Suppressor macrophage treated with lipopolysaccharide for 4 hours (primary cell): Measurements from ENCODE around the gene CHD1L.
"Not testable (repeated sequence)": the region's sequence is repeated elsewhere in the genome, so short reads cannot be mapped to it uniquely, and the experiment has no call there.

Source experiments
- DNase-seq: peaks from one replicate; pipeline ENCODE4 v3.0.0-alpha.2; 2020

CHD1L gene

DNA sequence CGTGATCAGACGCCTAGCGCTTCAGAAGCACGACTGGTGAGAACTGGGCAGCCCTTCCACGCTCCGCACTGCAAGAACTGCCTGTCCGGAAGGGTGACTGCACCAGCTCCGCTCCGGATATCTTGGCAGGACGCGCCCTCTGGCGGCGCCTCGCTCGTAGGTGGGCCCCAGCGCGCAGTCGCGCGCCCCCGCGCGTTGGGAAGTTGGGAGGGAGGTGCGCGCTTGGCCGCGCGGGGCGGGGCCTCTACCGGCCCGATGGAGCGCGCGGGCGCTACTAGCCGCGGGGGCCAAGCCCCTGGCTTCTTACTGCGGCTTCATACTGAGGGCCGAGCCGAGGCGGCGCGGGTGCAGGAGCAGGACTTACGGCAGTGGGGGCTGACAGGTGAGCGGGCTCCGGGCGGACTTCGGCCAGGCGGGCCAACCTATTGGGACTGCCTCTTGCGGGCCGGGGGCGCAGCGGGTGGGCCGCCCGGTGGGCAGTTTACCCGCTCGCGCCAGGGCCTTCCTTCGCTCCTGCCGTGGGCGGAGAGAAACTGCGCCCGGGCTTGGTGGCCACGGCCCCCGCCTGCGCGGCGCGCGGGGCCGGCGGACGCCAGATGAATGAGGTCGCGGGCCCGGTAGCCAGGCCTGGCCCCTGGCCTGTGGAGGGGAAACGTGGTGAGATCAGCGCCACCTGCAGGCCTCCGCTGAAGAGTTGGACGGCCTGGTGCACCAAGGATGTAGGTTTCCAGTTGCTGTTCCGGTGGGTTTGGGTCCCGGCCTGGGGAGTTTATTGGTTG is at the start of gene CHD1L:
Gene CHD1L, plus strand, starts transcription at position 236 of the 779 bp plus-strand sequence. Its CDS starts 20 bp downstream, at position 256.
- peak; percentile 99 for DNase-seq

DNA sequence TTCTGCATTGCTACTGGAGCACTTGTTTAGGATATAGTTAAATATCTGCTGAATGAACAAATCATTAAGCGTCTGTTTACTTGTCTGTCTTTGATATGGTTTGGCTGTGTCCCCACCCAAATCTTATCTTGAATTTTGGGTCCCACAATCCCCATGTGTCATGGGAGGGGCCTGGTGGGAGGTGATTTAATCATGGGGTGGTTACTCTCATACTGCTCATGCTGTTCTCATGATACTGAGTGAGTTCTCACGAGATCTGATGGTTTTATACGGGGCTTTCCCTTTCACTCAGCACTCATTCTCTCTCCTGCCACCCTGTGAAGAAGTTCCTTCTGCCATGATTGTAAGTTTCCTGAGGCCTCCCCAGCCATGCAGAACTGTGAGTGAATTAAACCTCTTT is 45.2 kb upstream of the CHD1L start:
- not testable (repeated sequence) for DNase-seq

DNA sequence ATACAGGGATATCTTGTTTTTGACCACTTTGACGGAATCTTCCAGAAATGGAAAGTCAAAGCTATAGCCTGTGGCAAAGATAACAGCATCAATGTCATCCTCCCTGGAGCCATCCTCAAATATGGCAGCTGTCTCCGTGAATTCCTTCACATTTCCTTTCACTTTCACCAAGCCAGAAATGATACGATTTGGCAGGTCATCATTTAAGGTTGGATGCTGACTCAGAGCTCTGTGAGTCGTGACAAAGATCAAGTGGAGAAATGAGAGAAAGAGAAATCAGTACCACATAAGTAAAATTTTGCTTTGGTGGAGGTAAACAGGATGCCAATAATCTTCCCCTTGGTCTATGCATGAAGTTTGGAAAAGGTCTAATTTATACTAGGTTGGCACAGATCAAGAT is 41.2 kb upstream of the CHD1L start:
- peak; percentile 16 for DNase-seq

DNA sequence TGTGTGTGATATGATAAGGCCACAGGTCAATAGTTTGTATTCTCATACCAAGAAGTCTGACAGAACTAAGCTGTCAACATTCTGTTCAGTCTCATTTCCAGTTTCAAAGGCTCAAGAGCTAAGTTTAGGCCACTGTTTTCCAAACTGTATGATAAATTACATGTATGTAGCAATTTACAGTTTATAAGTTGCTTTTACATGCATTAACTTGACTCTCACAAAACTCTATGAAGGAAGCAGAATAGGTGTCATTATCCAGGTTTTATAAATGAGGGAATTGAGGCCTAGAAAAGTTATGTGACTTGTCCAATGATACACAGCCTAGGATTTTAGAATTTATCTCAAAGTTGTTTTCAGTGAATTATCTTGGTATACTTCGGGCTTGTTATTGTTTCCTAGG is 40.7 kb upstream of the CHD1L start:
- DNase-seq = no peak

DNA sequence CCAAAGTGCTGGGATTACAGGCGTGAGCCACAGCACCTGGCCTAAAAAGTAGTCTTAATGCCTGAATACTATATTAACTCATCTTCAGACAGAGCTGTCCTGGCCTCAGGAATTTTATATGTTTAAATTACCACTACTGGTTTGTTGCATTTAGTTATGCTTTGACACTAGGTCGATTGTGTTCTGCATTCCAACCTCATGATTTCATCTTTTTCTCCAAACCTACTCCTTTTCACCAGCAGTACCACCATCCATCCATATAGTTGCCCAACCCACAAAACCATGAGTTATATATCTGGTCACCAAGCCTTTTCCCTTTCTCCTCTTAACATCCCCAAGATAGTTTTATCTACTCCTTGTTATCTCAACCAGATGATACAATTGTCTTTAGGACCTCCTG is 39.9 kb upstream of the CHD1L start:
- DNase-seq = no peak

DNA sequence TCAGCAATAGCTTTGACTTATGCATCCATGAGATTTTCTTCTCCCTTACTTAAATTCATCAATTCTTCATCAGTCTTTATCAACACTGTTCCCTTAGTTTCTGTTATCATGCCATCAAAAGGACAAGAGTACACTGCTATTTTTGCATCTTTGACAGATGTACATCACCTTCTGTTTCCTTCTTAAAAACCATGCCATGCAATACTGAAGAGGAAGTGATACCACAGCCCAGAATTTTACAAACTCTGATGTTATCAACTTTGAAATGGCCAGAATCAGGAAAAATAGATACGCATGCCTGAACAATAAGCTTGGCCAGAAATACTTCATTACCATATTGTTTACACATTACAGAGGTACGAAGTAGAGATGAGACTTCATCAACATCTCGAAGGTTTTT is 38.4 kb upstream of the CHD1L start:
- DNase-seq = peak; percentile 39

DNA sequence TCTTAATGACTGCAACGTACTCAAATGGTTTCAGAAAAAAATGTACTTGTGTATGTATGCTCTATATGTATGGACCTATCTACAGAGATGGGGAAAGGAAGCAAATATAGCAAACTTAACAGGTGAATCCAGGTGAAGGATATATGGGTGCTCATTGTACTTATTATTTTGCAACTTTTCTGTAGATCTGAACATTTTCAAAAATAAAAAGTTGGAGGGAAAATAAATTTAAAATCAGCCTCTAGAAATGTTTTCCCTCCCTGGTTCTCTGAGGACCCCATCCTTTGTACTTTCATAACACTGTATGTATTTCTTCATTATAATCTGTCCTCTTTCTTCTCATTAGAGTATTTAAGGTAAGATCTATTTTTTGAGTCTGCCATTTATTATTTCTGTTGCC is 35.3 kb upstream of the CHD1L start:
- no peak for DNase-seq

DNA sequence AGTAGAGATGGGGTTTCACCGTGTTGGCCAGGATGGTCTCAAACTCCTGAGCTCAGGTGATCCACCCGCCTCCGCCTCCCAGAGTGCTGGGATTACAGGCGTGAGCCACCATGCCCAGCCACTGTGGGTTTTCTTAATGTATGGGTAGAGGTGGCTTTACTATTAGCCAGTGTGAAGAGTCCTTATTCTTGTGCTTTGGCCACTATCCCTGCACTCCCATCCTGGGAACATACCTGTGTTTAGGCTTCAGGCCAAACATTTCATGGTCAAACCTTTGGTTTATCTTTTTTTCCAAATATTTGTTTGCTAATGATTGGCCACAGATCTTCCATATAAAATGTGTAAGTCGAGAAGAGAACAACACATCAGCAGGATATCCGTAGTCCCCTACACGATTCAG is 33.9 kb upstream of the CHD1L start:
- no peak for DNase-seq

DNA sequence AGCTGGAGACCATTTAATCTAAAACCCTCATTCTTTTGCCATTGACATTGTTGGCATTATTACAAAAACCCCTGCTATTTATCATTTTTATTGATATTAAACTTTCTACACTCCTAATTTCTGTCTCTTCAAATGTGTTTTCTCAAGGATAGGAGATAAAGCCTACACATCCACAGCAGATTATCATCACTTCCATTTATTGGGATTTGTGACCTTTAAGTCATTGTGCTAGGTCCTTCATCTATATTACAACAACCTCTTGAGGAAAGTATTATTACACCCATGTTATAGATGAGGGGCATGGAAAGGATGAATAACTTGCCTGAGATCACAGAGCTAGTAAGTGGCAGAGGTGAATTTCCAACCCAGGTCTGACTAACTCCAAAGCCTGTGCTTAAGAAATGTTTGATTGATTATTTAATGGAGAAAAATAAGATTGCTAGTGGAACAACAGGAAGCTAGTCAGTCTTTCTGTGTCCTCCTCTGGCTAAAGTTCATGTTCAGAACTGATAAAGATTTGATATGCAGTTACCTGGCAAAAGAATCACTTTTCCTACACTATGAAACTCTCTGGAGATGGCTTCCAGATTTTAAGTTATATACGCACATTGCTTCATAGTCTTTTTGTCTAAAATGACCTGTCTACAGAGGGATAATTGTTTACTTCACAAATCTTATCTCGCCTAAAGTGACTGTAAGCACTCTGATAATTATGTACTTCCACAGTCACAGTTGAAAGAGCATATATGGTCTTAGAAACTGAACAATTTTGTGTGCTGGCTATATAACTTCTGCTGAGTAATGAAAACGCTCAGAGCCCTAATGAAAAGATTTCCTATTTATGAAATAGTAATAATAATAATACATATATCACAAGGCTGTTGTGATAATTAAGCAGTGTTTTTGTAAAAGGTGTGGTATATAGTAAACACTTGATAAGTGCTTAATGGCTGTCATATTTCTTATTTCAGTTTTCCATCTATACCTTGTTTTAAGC is 32.4 kb upstream of the CHD1L start:
- no peak for DNase-seq

DNA sequence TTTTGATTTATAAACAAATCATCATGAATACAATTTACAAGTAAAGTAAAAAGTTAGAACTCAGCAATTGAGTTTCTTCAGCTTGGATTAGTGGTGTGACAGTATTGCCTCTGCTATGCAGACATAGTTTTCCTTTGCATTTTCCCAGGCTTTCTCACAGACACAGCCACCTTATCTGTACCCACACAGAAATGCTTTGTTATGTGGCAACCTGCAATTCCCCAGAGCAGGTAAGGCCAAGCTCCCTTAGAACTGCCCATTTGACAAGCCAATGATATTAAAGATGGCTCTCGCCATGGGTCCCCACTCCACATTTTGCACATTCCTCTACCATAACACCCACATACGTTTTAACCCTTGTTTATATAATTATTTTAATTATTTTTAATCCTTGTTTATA is 31.5 kb upstream of the CHD1L start:
- no peak for DNase-seq

DNA sequence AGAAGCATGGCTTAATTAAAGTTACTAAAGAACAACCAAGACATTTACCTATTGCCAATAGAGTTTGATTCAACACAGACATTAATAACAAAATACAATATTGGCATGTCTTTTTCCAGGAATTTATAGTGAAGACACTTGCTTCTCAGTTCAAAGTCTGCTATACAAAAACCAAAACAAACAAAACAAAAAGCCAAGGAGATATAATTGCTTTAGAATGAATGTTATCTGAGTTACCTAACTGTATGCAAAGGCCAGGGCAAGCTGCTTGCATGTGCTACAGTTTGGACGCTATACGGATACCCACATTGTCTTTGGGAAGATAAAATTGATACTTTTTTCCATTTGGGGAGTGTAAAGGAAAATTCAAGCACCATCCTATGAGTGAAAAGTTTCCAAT is 30.9 kb upstream of the CHD1L start:
- DNase-seq = no peak

DNA sequence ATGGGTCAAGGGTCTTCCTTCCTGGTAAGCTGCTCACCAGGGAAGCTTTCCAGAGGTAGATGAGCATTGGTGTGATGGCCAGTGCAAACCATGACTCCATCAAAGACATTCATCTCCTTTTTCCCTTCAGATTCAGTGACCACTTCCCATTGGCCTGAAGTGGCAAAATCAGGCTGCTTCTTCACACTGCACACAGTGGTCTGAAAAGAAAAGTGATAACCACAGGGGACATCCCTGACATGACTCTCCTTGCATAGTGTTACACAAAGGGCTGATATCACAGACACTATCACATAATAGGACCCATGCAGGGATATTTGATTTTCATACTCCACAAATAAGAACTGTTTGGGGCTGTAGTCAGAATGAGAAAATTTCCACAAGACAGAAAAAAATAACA is 29.2 kb upstream of the CHD1L start:
- no peak for DNase-seq

DNA sequence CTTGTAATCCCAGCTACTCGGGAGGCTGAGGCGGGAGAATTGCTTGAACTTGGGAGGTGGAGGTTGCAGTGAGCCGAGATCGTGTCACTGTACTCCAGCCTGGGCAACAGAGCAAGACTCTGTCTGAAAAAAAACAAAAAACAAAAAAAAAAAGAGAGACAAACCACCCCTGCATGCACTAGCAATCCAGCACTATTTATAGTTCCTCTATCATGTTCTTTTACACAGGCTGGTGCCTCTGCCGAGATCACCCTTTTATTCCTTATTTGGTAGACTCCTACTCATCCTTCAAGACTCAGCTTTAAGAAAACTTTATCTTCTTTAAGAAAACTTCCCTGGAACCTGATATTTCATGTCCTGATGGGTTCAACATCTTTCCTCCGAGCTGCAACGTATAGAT is 28.2 kb upstream of the CHD1L start:
- DNase-seq = no peak

DNA sequence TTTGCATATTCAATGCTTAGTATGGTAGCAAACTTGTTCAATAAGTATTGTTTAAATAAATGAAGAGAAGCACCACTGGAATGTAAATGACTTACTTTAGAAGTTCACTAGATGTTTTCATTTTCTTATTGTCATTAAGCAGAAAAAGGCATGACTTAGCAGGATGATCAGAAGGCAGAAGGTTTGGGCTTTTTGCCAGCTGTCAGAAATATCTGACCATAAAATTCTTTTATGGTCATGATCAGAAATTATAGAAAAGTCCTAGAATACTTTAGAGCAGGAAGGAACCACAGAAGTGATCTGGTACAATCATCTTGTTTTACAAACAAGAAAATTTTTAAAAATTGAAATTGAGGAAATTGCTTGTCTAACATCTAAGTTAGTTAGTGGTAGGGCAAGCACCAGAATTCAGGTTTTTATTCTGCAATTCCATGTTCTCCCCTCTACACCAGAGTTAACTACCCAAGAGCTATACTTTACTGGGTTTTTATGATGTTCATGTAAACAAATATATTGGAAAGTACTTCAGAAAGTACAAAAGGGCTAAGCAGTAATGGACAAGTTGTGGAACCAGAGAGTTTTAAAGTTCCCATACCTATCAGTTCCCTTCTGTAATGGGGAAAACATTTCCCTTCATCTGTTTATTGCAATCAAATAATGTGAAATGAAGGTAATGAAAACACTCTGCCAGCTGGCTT is 27.5 kb upstream of the CHD1L start:
- no peak for DNase-seq

DNA sequence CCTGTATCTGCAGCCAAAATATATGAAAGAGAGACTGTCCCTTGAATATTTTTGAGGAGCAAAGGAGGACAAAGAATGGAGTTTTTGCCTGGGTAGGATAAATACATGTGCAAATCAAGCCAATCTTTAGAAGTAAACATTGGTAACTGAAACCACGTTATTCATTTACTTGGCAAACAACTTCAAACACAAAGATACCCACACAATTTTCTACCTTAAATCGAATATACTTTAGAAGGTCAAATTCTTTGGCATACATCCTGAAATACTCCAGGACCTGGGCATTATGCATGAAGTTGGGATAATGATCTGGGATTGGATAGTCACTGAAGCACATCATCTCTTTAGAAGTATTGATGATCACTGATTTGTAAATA is 27.0 kb upstream of the CHD1L start:
- DNase-seq = no peak

DNA sequence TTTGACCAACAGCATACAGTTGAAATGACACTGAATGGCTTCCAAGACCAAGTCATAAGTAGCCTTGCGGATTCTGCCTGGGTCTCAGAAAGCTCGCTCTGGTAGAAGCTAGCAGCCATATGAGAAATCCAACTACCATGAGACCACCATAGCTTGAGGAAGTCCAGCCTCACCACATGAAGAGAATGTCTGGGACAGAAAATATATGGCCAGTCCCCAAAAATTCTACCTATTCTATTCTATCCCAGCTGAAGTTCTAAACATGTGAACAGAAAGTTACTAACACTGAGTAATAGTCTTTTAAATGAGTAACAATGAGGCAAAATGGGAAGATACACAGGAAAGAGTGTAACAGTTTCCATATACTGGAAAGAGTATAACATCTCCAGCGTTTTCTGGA is 26.4 kb upstream of the CHD1L start:
- DNase-seq = no peak

DNA sequence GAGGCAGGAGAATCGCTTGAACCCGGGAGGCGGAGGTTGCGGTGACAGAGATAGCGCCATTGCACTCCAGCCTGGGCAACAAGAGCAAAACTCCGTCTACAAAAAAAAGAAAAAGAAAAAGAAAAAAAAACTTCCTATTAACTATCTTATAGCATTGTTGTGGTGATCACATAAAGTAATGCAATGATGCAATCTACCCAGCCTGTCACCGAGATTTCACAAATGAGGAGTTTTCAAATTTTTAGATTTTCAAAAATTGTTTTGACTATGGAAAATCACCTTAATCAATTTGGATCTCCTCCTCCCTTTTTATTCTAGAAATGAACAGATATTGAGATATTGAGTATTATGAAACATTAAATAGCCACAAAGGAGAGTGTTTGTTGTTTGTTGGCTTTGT is 25.3 kb upstream of the CHD1L start:
- DNase-seq = no peak

DNA sequence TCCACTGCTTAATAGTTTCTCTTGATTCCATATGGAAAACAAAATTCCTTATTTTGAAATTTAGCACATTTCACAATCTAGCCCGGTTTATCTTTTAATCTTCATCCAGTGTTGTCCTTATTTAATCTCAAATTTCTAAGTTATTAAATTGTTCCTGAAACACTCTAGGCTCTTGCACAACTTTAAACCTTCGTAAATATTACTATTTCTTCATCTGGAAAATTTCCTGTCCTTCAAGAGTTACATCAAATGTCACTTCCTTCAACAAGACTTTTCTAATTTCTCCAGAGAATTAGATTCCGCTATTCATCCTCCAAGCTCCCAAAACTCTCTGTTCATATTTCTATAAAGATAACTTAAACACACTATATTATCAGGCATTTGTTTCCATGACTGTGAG is 23.9 kb upstream of the CHD1L start:
- DNase-seq = peak; percentile 51

DNA sequence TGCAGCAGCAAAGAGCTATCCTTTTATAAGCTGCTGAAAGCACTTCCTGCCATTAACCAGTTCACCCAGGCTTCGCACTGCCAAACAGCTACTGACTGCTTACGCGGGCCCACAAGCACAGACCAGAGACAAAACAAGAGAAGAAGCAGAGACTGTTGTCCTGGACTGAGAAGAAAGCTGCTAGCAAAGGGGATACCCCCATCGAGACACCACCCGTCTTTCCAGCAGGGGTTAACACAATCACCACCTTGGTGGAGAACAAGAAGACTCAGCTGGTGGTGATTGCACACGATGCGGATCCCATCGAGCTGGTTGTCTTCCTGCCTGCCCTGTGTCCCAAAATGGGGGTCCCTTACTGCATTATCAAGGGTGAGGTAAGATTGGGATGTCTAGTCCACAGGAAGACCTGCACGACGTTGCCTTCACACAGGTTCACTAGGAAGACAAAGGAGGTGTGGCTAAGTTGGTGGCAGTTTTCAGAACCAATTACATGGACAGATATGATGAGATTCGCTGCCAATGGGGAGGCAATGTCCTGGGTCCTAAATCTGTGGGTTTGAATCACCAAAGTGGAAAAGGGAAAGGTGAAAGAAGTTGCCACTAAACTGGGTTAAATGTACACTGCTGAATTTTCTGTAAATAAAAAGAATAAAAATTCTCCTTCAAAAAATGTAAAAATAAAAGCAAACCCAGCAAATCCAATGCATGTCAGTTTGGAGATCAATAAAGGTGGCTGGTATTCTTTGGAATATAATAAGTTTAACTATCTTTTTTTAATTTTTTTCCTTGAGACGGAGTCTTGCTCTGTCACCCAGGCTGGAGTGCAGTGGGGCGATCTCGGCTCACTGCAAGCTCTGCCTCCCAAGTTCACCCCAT is 18.5 kb upstream of the CHD1L start:
- no peak for DNase-seq

DNA sequence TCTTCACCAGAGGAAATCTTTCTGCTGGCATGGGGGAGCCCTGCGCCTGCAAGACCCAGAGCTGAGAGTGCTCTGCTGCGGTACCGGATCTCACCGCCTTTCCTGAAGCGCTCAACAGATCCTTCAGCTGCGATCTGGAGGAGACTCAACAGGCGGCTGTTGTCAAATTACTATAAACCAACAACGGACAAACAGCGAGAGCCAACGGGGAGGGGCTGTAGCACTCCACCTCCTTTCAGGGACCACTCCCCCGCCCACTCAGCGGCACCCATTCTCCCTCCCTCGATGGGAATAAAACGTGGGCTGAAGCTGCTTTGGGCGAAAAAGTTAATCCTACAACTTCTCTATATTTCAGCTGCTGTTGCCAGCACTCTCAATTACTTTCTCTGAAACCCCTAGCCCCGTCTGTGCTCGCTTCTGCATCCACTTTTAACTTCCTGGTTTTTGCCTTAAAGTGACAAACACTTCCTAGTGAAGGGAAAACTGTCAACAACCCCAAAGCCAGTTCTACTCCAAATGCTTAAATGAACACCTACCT is 17.2 kb upstream of the CHD1L start, which contains the start of gene FMO5:
Gene FMO5, minus strand, starts transcription at position 147 of the 538 bp plus-strand sequence. CDS start 310 bp downstream, outside the sequence.
- peak; percentile 60 for DNase-seq

DNA sequence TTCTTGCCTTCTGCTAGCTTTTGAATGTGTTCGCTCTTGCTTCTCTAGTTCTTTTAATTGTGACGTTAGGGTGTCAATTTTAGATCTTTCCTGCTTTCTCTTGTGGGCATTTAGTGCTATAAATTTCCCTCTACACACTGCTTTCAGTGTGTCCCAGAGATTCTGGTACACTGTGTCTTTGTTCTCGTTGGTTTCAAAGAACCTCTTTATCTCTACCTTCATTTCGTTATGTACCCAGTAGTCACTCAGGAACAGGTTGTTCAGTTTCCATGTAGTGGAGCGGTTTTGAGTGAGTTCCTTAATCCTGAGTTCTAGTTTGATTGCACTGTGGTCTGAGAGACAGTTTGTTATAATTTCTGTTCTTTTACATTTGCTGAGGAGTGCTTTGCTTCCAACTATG is 11.5 kb upstream of the CHD1L start:
- not testable (repeated sequence) for DNase-seq

DNA sequence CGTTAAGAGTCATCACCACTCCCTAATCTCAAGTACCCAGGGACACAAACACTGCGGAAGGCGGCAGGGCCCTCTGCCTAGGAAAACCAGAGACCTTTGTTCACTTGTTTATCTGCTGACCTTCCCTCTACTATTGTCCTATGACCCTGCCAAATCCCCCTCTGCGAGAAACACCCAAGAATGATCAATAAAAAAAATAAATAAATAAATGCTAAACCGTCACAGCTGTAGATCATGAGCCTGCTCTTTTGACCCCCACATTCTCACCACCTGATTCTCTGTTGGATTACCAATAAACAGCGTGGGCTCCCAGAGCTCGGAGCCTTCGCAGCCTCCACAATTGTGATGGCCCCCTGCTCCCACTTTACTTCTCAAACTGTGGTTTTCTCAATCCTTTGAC is 8.6 kb upstream of the CHD1L start:
- DNase-seq = not testable (repeated sequence)
